AG04450 (cell line): Measurements from ENCODE around the gene SENP6. TPM values are rescaled to one million over a fixed set of nuclear protein-coding genes. Genes with fewer than 3 reads are reported as not detected.

Experiments
- CTCF ChIA-PET: fragments of 300-600, 350-600 bp; formaldehyde crosslinking; extraction: SDS; loops from one replicate; lab custom pipeline; 2022; ENCODE audit warnings: antibody characterized with exemption, inconsistent platforms; lab: Charles Lee
- POLR2A ChIA-PET: fragments of 350-600 bp; formaldehyde crosslinking; extraction: SDS; loops from one replicate; lab custom pipeline; 2021; ENCODE audit warnings: antibody characterized with exemption, inconsistent platforms; lab: Yijun Ruan, JAX
- DNase-seq: peaks from one replicate; pipeline ENCODE4 v3.0.0-alpha.2; 2011; ENCODE audit warnings: low read depth, low spot score
- H3K27ac ChIP-seq: one replicate; pipeline ENCODE4 v1.5.1; 2012; ENCODE audit warnings: low read depth, low read length, control low read depth
- H3K27me3 ChIP-seq: one replicate; pipeline ENCODE4 v1.6.0; 2012; ENCODE audit warnings: low read length; ENCODE audit not compliant: control insufficient read depth, insufficient read depth
- H3K4me3 ChIP-seq: 2 replicates; pipeline ENCODE4 v1.5.1; 2011; ENCODE audit warnings: mild to moderate bottlenecking, low read depth, low read length, control low read depth
- H3K9me3 ChIP-seq: 2 replicates; pipeline ENCODE4 v1.5.1; 2012; ENCODE audit warnings: low read length; ENCODE audit not compliant: control insufficient read depth, insufficient read depth
- polyA plus RNA-seq: library from polyadenylated mRNA; depleted of rRNA; stranded (reverse); fragments of >200 nt; gene quantifications from 2 replicates; pipeline ENCODE4 v1.2.3, GENCODE V29; 2011
- TF ChIP-seq, protein P1 (sequence below): IDR thresholded peaks from 2 replicates; pipeline ENCODE4 v1.5.1; 2011; ENCODE audit warnings: low read depth, low read length, control low read depth, inconsistent platforms

The SENP6 gene
- polyA plus RNA-seq, 1 experiment, result 55.8 TPM

DNA sequence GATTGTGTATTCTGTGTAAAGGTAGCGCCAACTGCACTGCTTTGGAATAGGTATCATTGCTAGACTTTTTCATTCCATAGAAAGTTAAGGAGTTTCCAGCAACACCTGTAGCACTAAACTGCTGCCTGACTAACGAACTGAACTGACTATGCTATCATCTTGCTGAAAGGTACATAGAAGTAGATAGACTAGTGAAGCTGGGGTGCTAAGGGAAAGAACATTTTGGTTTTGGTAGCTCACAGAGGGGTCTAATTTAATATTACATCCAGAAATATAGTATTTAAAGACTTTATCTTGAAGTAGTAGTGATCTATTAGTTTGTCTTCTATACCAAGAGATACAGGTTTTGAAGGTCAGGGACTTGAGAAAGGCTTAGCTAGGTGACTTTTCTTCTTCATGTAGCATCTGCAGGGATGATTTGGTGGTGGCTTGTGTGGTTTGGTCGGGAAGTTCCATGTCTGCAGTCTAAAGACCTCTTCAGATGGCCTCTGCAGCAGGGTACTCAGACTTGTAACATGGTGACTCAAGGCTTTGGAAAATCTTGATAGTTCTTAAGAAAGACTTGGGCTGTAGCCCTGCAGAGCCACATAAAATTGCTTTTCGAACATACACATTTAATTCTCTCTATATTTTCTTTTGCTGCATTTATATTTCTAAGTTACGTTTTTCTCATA, 10.2 kb downstream of the SENP6 start:
- Histone ChIP-seq H3K4me3 (no peak overlapping the region), H3K9me3 (no peaks in the 10 kb centered on the region), H3K27me3 (no peaks in the 10 kb centered on the region), H3K27ac (no peak overlapping the region)
- no peak for DNase-seq
- ChIA-PET CTCF (no interaction called here), POLR2A (interaction anchor here (2.4 kb wide), 1 partner anchor 10 kb away, joined by 6 read pairs; the partner anchor contains the start of gene SENP6)
- TF ChIP-seq, protein P1, sequence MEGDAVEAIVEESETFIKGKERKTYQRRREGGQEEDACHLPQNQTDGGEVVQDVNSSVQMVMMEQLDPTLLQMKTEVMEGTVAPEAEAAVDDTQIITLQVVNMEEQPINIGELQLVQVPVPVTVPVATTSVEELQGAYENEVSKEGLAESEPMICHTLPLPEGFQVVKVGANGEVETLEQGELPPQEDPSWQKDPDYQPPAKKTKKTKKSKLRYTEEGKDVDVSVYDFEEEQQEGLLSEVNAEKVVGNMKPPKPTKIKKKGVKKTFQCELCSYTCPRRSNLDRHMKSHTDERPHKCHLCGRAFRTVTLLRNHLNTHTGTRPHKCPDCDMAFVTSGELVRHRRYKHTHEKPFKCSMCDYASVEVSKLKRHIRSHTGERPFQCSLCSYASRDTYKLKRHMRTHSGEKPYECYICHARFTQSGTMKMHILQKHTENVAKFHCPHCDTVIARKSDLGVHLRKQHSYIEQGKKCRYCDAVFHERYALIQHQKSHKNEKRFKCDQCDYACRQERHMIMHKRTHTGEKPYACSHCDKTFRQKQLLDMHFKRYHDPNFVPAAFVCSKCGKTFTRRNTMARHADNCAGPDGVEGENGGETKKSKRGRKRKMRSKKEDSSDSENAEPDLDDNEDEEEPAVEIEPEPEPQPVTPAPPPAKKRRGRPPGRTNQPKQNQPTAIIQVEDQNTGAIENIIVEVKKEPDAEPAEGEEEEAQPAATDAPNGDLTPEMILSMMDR, result no peak

DNA sequence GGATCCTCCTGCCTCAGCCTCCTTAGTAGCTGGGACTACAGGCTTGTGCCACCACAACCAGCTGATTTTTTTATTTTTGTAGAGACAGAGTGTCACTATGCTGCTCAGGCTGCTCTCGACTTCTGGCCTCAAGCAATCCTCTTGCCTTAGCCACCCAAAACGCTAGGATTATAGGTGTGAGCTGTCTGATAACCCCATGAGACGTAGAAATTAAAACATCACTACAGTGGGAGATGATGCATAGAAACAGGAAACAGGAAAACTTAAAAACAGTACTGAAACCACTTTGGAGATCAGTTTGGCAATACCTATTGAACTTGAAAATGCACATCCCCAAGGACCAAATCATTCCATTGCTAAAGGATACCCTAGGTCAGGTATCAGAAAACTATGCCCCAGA, 10.8 kb downstream of the SENP6 start:
- no peak overlapping the region for H3K27ac ChIP-seq
- H3K27me3 ChIP-seq, result no peaks in the 10 kb centered on the region
- DNase-seq, result no peak
- H3K4me3 ChIP-seq, result no peak overlapping the region
- ChIA-PET CTCF (no interaction called here), POLR2A (interaction anchor here (2.4 kb wide), 1 partner anchor 11 kb away, joined by 6 read pairs; the partner anchor contains the start of gene SENP6)
- TF ChIP-seq, protein P1, result no peak
- no peaks in the 10 kb centered on the region for H3K9me3 ChIP-seq

DNA sequence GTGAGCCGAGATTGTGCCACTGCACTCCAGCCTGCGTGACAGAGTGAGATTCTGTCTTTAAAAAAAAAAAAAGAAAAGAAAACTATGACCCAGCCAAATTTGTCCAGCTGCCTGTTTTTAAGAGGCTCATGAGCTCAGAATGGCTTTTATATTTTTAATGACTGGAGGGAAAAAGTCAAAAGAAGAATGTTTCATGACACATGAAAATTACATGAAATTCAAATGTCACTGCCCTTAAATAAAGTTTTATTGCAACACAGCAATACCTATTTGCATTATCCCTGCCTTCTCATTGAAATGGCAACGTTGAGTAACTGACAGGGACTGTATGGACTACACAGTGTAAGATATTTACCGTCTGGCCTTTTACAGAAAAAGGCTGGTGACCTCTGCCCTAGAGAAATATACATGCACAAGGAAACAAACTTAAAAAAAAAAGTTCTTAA, 11.4 kb downstream of the SENP6 start:
- ChIA-PET CTCF (no interaction called here), POLR2A (interaction anchor here (2.4 kb wide), 1 partner anchor 11 kb away, joined by 6 read pairs; the partner anchor contains the start of gene SENP6)
- DNase-seq, result no peak
- no peak overlapping the region for H3K4me3 ChIP-seq
- no peaks in the 10 kb centered on the region for H3K27me3 ChIP-seq
- TF ChIP-seq, protein P1, result no peak
- H3K27ac ChIP-seq, result no peak overlapping the region
- no peaks in the 10 kb centered on the region for H3K9me3 ChIP-seq

DNA sequence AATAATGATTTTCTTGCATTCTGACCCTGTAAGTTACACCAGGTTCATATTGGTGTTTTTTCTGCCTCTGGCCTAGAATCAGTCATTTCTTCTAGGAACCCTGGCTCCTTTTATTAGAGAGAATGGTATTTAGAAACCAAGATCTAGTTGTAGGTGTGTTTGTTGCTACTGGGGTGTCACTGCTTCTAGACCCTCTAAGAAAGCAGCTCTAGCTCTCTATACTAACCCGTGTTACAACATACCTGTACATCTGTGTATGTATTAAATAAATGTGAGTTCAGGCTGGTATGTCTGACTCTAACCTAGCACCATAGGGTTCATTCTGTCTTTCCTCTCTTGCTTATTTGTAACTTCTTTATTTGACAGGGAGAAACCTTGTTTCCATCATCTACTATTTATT, 16.8 kb downstream of the SENP6 start:
- Histone ChIP-seq H3K27me3 (no peaks in the 10 kb centered on the region), H3K4me3 (no peak overlapping the region), H3K9me3 (no peaks in the 10 kb centered on the region), H3K27ac (no peak overlapping the region)
- ChIA-PET CTCF (no interaction called here), POLR2A (no interaction called here)
- TF ChIP-seq, protein P1, result no peak
- no peak for DNase-seq

DNA sequence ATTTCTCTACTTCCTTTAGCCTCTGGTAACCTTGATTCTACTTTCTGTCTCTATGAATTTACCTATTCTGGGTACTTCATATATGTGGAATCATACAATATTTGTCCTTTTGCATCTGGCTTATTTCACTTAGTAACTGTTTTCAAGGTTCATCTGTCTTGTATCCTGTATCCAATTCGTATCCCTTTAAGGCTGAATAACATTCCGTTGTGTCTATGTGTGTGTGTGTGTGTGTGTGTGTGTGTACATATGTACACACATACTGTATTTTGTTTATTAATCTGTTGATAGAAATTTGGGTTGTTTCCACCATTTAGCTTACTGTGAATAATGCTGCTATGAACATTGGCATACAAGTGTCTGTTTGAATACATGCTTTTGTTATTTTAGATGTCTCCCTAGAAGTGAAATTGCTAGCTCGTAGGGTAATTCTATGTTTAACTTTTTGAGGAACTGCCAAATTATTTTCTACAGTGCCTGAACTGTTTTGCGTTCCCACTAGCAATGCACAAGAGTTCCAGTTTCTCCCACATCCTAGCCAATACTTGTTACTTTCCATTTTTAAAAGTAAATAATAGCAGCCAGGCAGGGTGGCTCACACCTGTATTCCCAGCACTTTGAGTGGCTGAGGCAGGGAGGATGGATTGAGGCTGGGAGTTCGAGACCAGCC, 17.7 kb downstream of the SENP6 start:
- CTCF ChIA-PET, result interaction anchor here (1.4 kb wide), 1 partner anchor 29 kb away, joined by 4 read pairs; no protein-coding TSS in a partner anchor
- TF ChIP-seq, protein P1, result no peak
- H3K27ac ChIP-seq, result no peak overlapping the region
- no peaks in the 10 kb centered on the region for H3K27me3 ChIP-seq
- no peak overlapping the region for H3K4me3 ChIP-seq
- POLR2A ChIA-PET, result interaction anchor here (0.6 kb wide), 1 partner anchor 12 kb away, joined by 3 read pairs; no protein-coding TSS in a partner anchor
- H3K9me3 ChIP-seq, result no peaks in the 10 kb centered on the region
- DNase-seq, result no peak
